Measurements from ENCODE around the gene PRDX5. TPM values are rescaled to one million over a fixed set of nuclear protein-coding genes. Genes with fewer than 3 reads are reported as not detected.

The PRDX5 gene
- total and polyA plus RNA-seq, 2 donors from 2014 or later = 192 to 1,026 TPM

GRCh38 chr11:64304316-64305072, 13.4 kb upstream of the PRDX5 start:
- Histone ChIP-seq H3K4me3 (ENCODE audit: low read length in 3 of 3) (peak overlapping the region; percentile 62 to 83 (median 77)), H3K36me3 (ENCODE audit: control insufficient read depth in 2 of 3, insufficient read depth in 3 of 3, low read length in 3 of 3) (peaks cover 0 to 3% (median 0%) of the 10 kb centered on the region in 3 donors), H3K9me3 (ENCODE audit: control insufficient read depth in 2 of 3, insufficient read depth in 1 of 3, low read length in 3 of 3) (no peaks in the 10 kb centered on the region), H3K27me3 (ENCODE audit: control insufficient read depth, insufficient read depth, low read length) (peaks cover 9% of the 10 kb centered on the region), H3K4me1 (ENCODE audit: control insufficient read depth in 2 of 3, insufficient read depth in 2 of 3, low read depth in 1 of 3, low read length in 3 of 3) (peaks cover 0 to 34% (median 7%) of the 10 kb centered on the region in 3 donors), H3K27ac (ENCODE audit: low read depth in 2 of 2, low read length in 2 of 2) (peak overlapping the region; percentile 98 to 99), H3K9ac (ENCODE audit: low read length in 3 of 3) (peak overlapping the region; percentile 31 to 77 (median 67))
- FAIRE-seq = no peak
- intact Hi-C loops (cut with DNase I) = loop anchor here (5.0 kb wide), 1 partner anchor 112 kb away; no protein-coding TSS in a partner anchor
- peak; percentile 83 for TF ChIP-seq CTCF (IDR thresholded peaks at IDR 0.05; ENCODE audit: borderline replicate concordance, extremely low read depth, insufficient read depth)
- peak; percentile 93 to 96 (median 94) for DNase-seq

GRCh38 chr11:64305075-64305690, 12.7 kb upstream of the PRDX5 start, which contains the start of gene ESRRA:
TSS of gene ESRRA (plus strand) at chr11:64305524. CDS start at chr11:64307180, 1,656 bp downstream.
- H3K36me3 ChIP-seq (ENCODE audit: control insufficient read depth in 2 of 3, insufficient read depth in 3 of 3, low read length in 3 of 3) = peaks cover 0 to 3% (median 0%) of the 10 kb centered on the region in 3 donors
- H3K9ac ChIP-seq (ENCODE audit: low read length in 3 of 3) = peak within 1 kb of the TSS; percentile 47 to 77 (median 73)
- H3K4me1 ChIP-seq (ENCODE audit: control insufficient read depth in 2 of 3, insufficient read depth in 2 of 3, low read depth in 1 of 3, low read length in 3 of 3) = peaks cover 0 to 28% (median 7%) of the 10 kb centered on the region in 3 donors
- intact Hi-C loops (cut with DNase I) = no loop called here
- no peak for TF ChIP-seq CTCF (IDR thresholded peaks at IDR 0.05; ENCODE audit: borderline replicate concordance, extremely low read depth, insufficient read depth)
- peak within 1 kb of the TSS; percentile 98 to 99 for H3K27ac ChIP-seq (ENCODE audit: low read depth in 2 of 2, low read length in 2 of 2)
- no peak for FAIRE-seq
- DNase-seq = peak; percentile 99 to 100 (median 99)
- no peaks in the 10 kb centered on the region for H3K9me3 ChIP-seq (ENCODE audit: control insufficient read depth in 2 of 3, insufficient read depth in 1 of 3, low read length in 3 of 3)
- H3K4me3 ChIP-seq (ENCODE audit: low read length in 3 of 3) = peak within 1 kb of the TSS; percentile 69 to 95 (median 83)
- H3K27me3 ChIP-seq (ENCODE audit: control insufficient read depth, insufficient read depth, low read length) = peaks cover 7% of the 10 kb centered on the region

GRCh38 chr11:64305691-64306562, 12.0 kb upstream of the PRDX5 start:
- Histone ChIP-seq H3K9ac (ENCODE audit: low read length in 3 of 3) (peak overlapping the region; percentile 47 to 73 (median 59)), H3K4me1 (ENCODE audit: control insufficient read depth in 2 of 3, insufficient read depth in 2 of 3, low read depth in 1 of 3, low read length in 3 of 3) (peaks cover 0 to 24% (median 10%) of the 10 kb centered on the region in 3 donors), H3K27ac (ENCODE audit: low read depth in 2 of 2, low read length in 2 of 2) (peak overlapping the region; percentile 86 to 91), H3K4me3 (ENCODE audit: low read length in 3 of 3) (peak overlapping the region; percentile 69 to 95 (median 83)), H3K27me3 (ENCODE audit: control insufficient read depth, insufficient read depth, low read length) (peaks cover 3% of the 10 kb centered on the region), H3K9me3 (ENCODE audit: control insufficient read depth in 2 of 3, insufficient read depth in 1 of 3, low read length in 3 of 3) (no peaks in the 10 kb centered on the region), H3K36me3 (ENCODE audit: control insufficient read depth in 2 of 3, insufficient read depth in 3 of 3, low read length in 3 of 3) (peaks cover 0 to 3% (median 0%) of the 10 kb centered on the region in 3 donors)
- no peak for FAIRE-seq
- peak; percentile 73 to 94 (median 82) for DNase-seq
- intact Hi-C loops (cut with DNase I) = no loop called here
- no peak for TF ChIP-seq CTCF (IDR thresholded peaks at IDR 0.05; ENCODE audit: borderline replicate concordance, extremely low read depth, insufficient read depth)

All from kidney (tissue), 14 donors.